Right lobe of liver (tissue), 6 donors: ENCODE results near the gene CDH4. TPM values are rescaled to one million over a fixed set of nuclear protein-coding genes. Genes with fewer than 3 reads are reported as not detected.

Experiments
- ATAC-seq, 4 donors: fragments of 200-7000 bp; cut with Tn5 transposase; one replicate each; pipeline ENCODE4 v1.9.1; 2020; ENCODE audit warnings: mild to moderate bottlenecking in 4 of 4, moderate library complexity in 4 of 4
- DNase-seq, 3 donors: peaks; one replicate each; pipeline ENCODE4 v3.0.0-alpha.2; 2020
- H3K27ac ChIP-seq, 3 donors: fragments of 200-600 bp; one replicate each; pipeline ENCODE4 v1.8.0; 2022
- H3K27me3 ChIP-seq, 2 donors: fragments of 200-600 bp; one replicate each; pipeline ENCODE4 v1.8.0; 2022
- H3K36me3 ChIP-seq, 4 donors: fragments of 200-600 bp; sonication (generic) in 1 of 4; one replicate each; pipeline versions ENCODE4 v1.5.1 to v1.8.0; 2017 to 2022; ENCODE audit warnings: control low read depth in 1 of 4
- H3K4me1 ChIP-seq, 4 donors: fragments of 200-600 bp; sonication (generic) in 1 of 4; one replicate each; pipeline versions ENCODE4 v1.5.1 to v1.8.0; 2017 to 2022; ENCODE audit warnings: control low read depth in 1 of 4
- H3K4me3 ChIP-seq, 3 donors: fragments of 200-600 bp; one replicate each; pipeline ENCODE4 v1.8.0; 2022
- H3K9me3 ChIP-seq, 4 donors: fragments of 200-600 bp; sonication (generic) in 1 of 4; one replicate each; pipeline versions ENCODE4 v1.5.1 to v1.8.0; 2017 to 2022; ENCODE audit warnings: control low read depth in 1 of 4
- CTCF ChIP-seq, 4 donors: fragments of 200-600 bp in 3 of 4; fragments of 450-650 bp in 1 of 4; IDR thresholded peaks; one replicate each; pipeline versions ENCODE4 v1.5.1 to v1.8.0; 2016 to 2022; ENCODE audit warnings: antibody characterized with exemption in 4 of 4, mild to moderate bottlenecking in 2 of 4
- POLR2A ChIP-seq: fragments of 450-650 bp; IDR thresholded peaks from one replicate; pipeline ENCODE4 v1.6.1; 2017; ENCODE audit warnings: antibody characterized with exemption, mild to moderate bottlenecking
- WGBS: methylation state at CpG from one replicate; pipeline ENCODE4 v1.1.6; 2018; ENCODE audit warnings: low coverage, low lambda C conversion rate; ENCODE audit not compliant: insufficient coverage; ENCODE audit errors: missing lambda C conversion rate; 5-methylcytosine and 5-hydroxymethylcytosine counted together
- intact Hi-C, 2 donors: fragments of 100-400 bp; cut with DNase I; formaldehyde crosslinking; loops; one replicate each; pipeline versions ENCODE4 v1.11.2 to v1.14.1; 2022
- total RNA-seq, 6 experiments: library from RNA; depleted of rRNA in 2 of 6; stranded (reverse); fragments of >200 nt in 2 of 6; fragmentation: NEBNext Ultra II Directional in 3 of 6; extraction: Animal tissue kit (Norgen Biotek cat#: 25700) in 3 of 6; gene quantifications; one replicate each; pipeline versions ENCODE4 v1.1.0 to v1.2.4, GENCODE V29; 2016 to 2023
- donor health status: DM: no; HTN: yes; CAD: no.
- donor health status: DM: no; HTN: no; CAD: no.
- donor health status: DM: no; HTN: no; CAD: no.
- donor health status: DM: no; HTN: yes; CAD: no.
- donor health status: DM: no; HTN: yes; CAD: no.

The CDH4 gene
- total RNA-seq, 6 experiments from 2014 or later, result 0.02 to 0.14 (median 0.09) TPM; not detected in 3

- H3K36me3 ChIP-seq, result no peaks in the 10 kb centered on the region
- H3K27ac ChIP-seq, result no peak overlapping the region
- peaks cover 0 to 3% (median 0%) of the 10 kb centered on the region in 4 donors for H3K9me3 ChIP-seq
- no CpG with 5 or more reads among the region's 2 CpGs for WGBS
- ATAC-seq (peak in 1 of 4 donors; percentile 24), DNase-seq (peak in 1 of 3 donors; percentile 42)
- TF ChIP-seq POLR2A (no peak), CTCF (IDR thresholded peaks at IDR 0.05) (no peak)
- intact Hi-C loops, result no loop called here
- no peaks in the 10 kb centered on the region for H3K27me3 ChIP-seq
- H3K4me3 ChIP-seq, result no peak overlapping the region
- no peaks in the 10 kb centered on the region for H3K4me1 ChIP-seq
These were observed 297.8 kb downstream of the CDH4 start for GRCh38 chr20:61549865-61550264.

GRCh38 chr20:61551401-61551800, 299.3 kb downstream of the CDH4 start:
- Histone ChIP-seq H3K36me3 (no peaks in the 10 kb centered on the region), H3K9me3 (peaks cover 0 to 3% (median 0%) of the 10 kb centered on the region in 4 donors), H3K27me3 (no peaks in the 10 kb centered on the region), H3K4me1 (no peaks in the 10 kb centered on the region), H3K4me3 (no peak overlapping the region), H3K27ac (no peak overlapping the region)
- 60% methylated on average over 2 of the region's 2 CpGs for WGBS
- intact Hi-C loops, result no loop called here
- ATAC-seq (no peak), DNase-seq (peak in 1 of 3 donors; percentile 31)
- TF ChIP-seq POLR2A (no peak), CTCF (IDR thresholded peaks at IDR 0.05) (no peak)

GRCh38 chr20:61554617-61555016, 302.6 kb downstream of the CDH4 start:
- 63% methylated on average over 7 of the region's 10 CpGs for WGBS
- intact Hi-C loops, result no loop called here
- no peak for TF ChIP-seq POLR2A
- TF ChIP-seq CTCF (IDR thresholded peaks at IDR 0.05), result no peak
- no peaks in the 10 kb centered on the region for H3K36me3 ChIP-seq
- no peak overlapping the region for H3K4me3 ChIP-seq
- H3K9me3 ChIP-seq, result peaks cover 0 to 3% (median 0%) of the 10 kb centered on the region in 4 donors
- no peaks in the 10 kb centered on the region for H3K27me3 ChIP-seq
- ATAC-seq, result no peak
- DNase-seq, result no peak
- H3K4me1 ChIP-seq, result no peaks in the 10 kb centered on the region
- H3K27ac ChIP-seq, result no peak overlapping the region

GRCh38 chr20:61555566-61555965, 303.5 kb downstream of the CDH4 start:
- 55% methylated on average over 6 of the region's 6 CpGs for WGBS
- Histone ChIP-seq H3K9me3 (peaks cover 0 to 3% (median 0%) of the 10 kb centered on the region in 4 donors), H3K4me3 (no peak overlapping the region), H3K27ac (no peak overlapping the region), H3K27me3 (no peaks in the 10 kb centered on the region), H3K4me1 (no peaks in the 10 kb centered on the region), H3K36me3 (no peaks in the 10 kb centered on the region)
- intact Hi-C loops, result no loop called here
- TF ChIP-seq POLR2A (no peak), CTCF (IDR thresholded peaks at IDR 0.05) (no peak)
- no peak for ATAC-seq
- DNase-seq, result no peak

- Histone ChIP-seq H3K4me1 (no peaks in the 10 kb centered on the region), H3K36me3 (no peaks in the 10 kb centered on the region), H3K9me3 (peaks cover 0 to 3% (median 0%) of the 10 kb centered on the region in 4 donors), H3K4me3 (no peak overlapping the region), H3K27me3 (no peaks in the 10 kb centered on the region), H3K27ac (no peak overlapping the region)
- DNase-seq, result peak in 1 of 3 donors; percentile 5
- TF ChIP-seq POLR2A (no peak), CTCF (IDR thresholded peaks at IDR 0.05) (no peak)
- 69% methylated on average over 2 of the region's 3 CpGs for WGBS
- intact Hi-C loops, result no loop called here
- no peak for ATAC-seq
These were observed 304.1 kb downstream of the CDH4 start for GRCh38 chr20:61556111-61556510.
